SU-DHL-6 (cell line): ENCODE data around the gene GRID1.

ENCODE experiments used
- H2AFZ ChIP-seq: fragments of 200-600 bp; sonication (generic); 2 replicates; pipeline ENCODE4 v1.6.1; 2014; ENCODE audit warnings: low read depth, mild to moderate bottlenecking, moderate library complexity, mixed read lengths, antibody characterized with exemption, low read length; ENCODE audit not compliant: severe bottlenecking
- H3F3A ChIP-seq: fragments of 200-600 bp; shearing (Covaris generic); 2 replicates; pipeline ENCODE4 v1.6.0; 2016; ENCODE audit warnings: antibody characterized with exemption, mild to moderate bottlenecking; ENCODE audit not compliant: insufficient read depth
- H3K27ac ChIP-seq: fragments of 200-600 bp; sonication (generic); 2 replicates; pipeline ENCODE4 v1.5.1; 2016; ENCODE audit warnings: low read depth, mild to moderate bottlenecking, low read length, moderate library complexity, mixed read lengths
- H3K27me3 ChIP-seq: fragments of 200-600 bp; sonication (generic), shearing (Covaris generic); 2 replicates; pipeline ENCODE4 v1.6.0; 2014; ENCODE audit warnings: mild to moderate bottlenecking, low read length
- H3K36me3 ChIP-seq: fragments of 200-600 bp; sonication (generic); 2 replicates; pipeline ENCODE4 v1.6.1; 2014; ENCODE audit warnings: mild to moderate bottlenecking, low read length, mixed read lengths
- H3K4me2 ChIP-seq: fragments of 300-600, 200-600 bp; shearing (Covaris generic), sonication (generic); 2 replicates; pipeline ENCODE4 v1.6.0; 2014; ENCODE audit warnings: low read length, low read depth, mild to moderate bottlenecking; ENCODE audit not compliant: poor library complexity, severe bottlenecking
- H3K4me3 ChIP-seq: fragments of 200-600 bp; sonication (generic); 2 replicates; pipeline ENCODE4 v1.5.1; 2014; ENCODE audit warnings: antibody characterized with exemption, low read length, mild to moderate bottlenecking, mixed read lengths; ENCODE audit not compliant: insufficient read depth, poor library complexity, severe bottlenecking
- H3K79me2 ChIP-seq: fragments of 200-600 bp; sonication (generic); 2 replicates; pipeline ENCODE4 v1.6.1; 2014; ENCODE audit warnings: mild to moderate bottlenecking, low read length, moderate library complexity; ENCODE audit not compliant: insufficient read depth
- H3K9ac ChIP-seq: fragments of 200-600 bp; sonication (generic); 2 replicates; pipeline ENCODE4 v1.7.0; 2014; ENCODE audit warnings: mild to moderate bottlenecking, low read length
- H3K9me2 ChIP-seq: fragments of 200-600 bp; sonication (generic); replicated peaks from 2 replicates; pipeline ENCODE4 v1.6.1; 2014; ENCODE audit warnings: low read length; ENCODE audit not compliant: insufficient read depth
- H3K9me3 ChIP-seq: fragments of 200-600 bp; sonication (generic); 2 replicates; pipeline ENCODE4 v1.6.1; 2014; ENCODE audit warnings: low read length, mixed read lengths; ENCODE audit not compliant: insufficient read depth
- H4K20me1 ChIP-seq: fragments of 200-600 bp; sonication (generic); 2 replicates; pipeline ENCODE4 v1.6.1; 2014; ENCODE audit warnings: low read depth, mild to moderate bottlenecking, antibody characterized with exemption, low read length, moderate library complexity, mixed read lengths
- EZH2phosphoT487 ChIP-seq: fragments of 200-600 bp; sonication (generic), shearing (Covaris generic); conservative IDR thresholded peaks from 2 replicates; pipeline ENCODE4 v1.6.1; 2018; ENCODE audit warnings: mild to moderate bottlenecking, antibody characterized with exemption, low read length, moderate library complexity, mixed read lengths
- TF ChIP-seq, protein P1 (sequence below): fragments of 200-600 bp; sonication (generic); IDR thresholded peaks from one replicate; pipeline ENCODE4 v1.5.1; 2017; ENCODE audit warnings: antibody characterized with exemption, mild to moderate bottlenecking, low read length, moderate library complexity; ENCODE audit not compliant: insufficient read depth, poor library complexity, severe bottlenecking

GRID1 gene

DNA sequence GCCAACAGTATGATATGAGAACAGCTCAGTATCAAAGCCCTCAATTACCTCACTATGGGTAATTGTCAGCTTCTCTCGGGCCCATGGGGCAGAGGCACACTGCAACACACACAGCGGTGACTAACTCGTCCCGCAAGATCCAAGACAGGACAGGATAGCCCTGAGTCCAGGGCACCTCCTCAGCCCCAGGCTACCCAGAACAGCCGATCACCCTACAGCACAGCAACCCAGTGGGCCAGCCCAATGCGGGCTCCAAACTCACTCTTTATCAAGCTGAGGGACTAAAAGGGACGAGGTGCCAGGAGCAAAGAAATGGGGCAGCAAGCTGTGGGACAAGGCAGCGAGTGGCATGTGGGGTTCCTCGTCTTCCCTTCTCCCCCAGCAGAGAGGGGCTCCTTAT lies 765.1 kb downstream of the GRID1 start:
- H3K9ac ChIP-seq = no peak overlapping the region
- no peaks in the 10 kb centered on the region for H3K79me2 ChIP-seq
- H3F3A ChIP-seq = no peaks in the 10 kb centered on the region
- no peak overlapping the region for H3K4me2 ChIP-seq
- no peak overlapping the region for H3K4me3 ChIP-seq
- no peaks in the 10 kb centered on the region for H3K27me3 ChIP-seq
- no peaks in the 10 kb centered on the region for H3K9me3 ChIP-seq
- H3K9me2 ChIP-seq = no peaks in the 10 kb centered on the region
- TF ChIP-seq, protein P1, sequence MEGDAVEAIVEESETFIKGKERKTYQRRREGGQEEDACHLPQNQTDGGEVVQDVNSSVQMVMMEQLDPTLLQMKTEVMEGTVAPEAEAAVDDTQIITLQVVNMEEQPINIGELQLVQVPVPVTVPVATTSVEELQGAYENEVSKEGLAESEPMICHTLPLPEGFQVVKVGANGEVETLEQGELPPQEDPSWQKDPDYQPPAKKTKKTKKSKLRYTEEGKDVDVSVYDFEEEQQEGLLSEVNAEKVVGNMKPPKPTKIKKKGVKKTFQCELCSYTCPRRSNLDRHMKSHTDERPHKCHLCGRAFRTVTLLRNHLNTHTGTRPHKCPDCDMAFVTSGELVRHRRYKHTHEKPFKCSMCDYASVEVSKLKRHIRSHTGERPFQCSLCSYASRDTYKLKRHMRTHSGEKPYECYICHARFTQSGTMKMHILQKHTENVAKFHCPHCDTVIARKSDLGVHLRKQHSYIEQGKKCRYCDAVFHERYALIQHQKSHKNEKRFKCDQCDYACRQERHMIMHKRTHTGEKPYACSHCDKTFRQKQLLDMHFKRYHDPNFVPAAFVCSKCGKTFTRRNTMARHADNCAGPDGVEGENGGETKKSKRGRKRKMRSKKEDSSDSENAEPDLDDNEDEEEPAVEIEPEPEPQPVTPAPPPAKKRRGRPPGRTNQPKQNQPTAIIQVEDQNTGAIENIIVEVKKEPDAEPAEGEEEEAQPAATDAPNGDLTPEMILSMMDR = no peak
- TF ChIP-seq EZH2phosphoT487 = no peak
- no peak overlapping the region for H3K27ac ChIP-seq
- H3K36me3 ChIP-seq = no peaks in the 10 kb centered on the region
- no peak overlapping the region for H2AFZ ChIP-seq
- H4K20me1 ChIP-seq = no peaks in the 10 kb centered on the region

DNA sequence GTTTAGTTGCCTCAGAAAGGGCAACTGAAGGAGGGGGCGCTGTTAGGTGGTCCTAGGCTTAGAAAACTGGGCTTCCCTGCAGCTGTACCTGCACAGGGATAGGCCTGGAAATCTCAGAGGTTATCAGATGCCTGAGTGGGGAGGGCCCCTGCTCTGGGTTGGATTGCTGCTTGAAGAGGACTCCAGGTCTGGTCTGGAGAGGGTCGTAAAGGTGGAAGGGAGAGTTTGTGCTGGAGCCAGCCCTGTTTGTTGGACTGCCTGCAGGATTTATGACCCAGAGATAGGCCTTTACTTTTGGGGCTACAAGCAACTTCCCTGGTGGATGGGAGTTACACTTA lies 765.9 kb downstream of the GRID1 start:
- no peak overlapping the region for H3K27ac ChIP-seq
- H3K36me3 ChIP-seq = no peaks in the 10 kb centered on the region
- H3K27me3 ChIP-seq = no peaks in the 10 kb centered on the region
- no peaks in the 10 kb centered on the region for H3K9me3 ChIP-seq
- H3K79me2 ChIP-seq = no peaks in the 10 kb centered on the region
- no peak overlapping the region for H2AFZ ChIP-seq
- H3F3A ChIP-seq = no peaks in the 10 kb centered on the region
- no peaks in the 10 kb centered on the region for H3K9me2 ChIP-seq
- TF ChIP-seq EZH2phosphoT487 = no peak
- TF ChIP-seq, protein P1 = no peak
- no peak overlapping the region for H3K9ac ChIP-seq
- H3K4me2 ChIP-seq = no peak overlapping the region
- H3K4me3 ChIP-seq = no peak overlapping the region
- no peaks in the 10 kb centered on the region for H4K20me1 ChIP-seq

DNA sequence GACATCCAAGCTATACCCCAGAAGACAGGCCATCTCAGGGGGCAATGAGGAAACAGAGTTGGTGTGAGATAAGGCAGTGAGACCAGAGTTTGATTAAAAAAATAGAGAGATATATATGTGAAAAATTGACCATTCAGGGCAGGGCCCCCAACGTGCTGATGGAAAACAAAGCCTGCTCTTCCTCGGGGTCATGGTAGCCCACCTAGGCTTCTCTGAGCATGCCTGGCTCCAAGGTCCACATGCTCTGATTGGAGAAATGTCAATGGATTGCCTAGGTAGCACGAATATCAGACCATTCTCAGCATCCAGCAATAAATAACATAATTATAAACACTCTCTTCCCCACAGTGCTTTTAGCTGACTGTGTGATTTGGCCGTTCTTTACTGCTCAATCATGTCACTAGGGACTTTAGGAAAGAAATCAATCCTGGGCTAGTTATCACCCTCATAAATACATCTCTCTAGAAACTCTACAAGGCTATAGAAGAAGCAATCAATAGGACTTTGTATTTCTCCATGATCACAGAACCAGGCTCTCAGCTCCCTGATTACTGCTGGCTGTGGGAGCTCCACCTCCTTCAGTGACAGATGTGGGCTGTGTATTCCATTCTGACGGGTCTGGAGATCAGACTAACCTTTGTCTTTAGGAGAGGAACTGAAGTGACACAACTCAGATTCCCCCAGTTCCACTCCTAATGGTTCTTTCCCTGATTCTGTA lies 766.4 kb downstream of the GRID1 start:
- no peak overlapping the region for H3K9ac ChIP-seq
- no peak for TF ChIP-seq EZH2phosphoT487
- TF ChIP-seq, protein P1 = no peak
- H3K4me2 ChIP-seq = no peak overlapping the region
- H3K9me3 ChIP-seq = no peaks in the 10 kb centered on the region
- no peaks in the 10 kb centered on the region for H3F3A ChIP-seq
- H3K9me2 ChIP-seq = no peaks in the 10 kb centered on the region
- H3K4me3 ChIP-seq = no peak overlapping the region
- no peak overlapping the region for H3K27ac ChIP-seq
- H2AFZ ChIP-seq = no peak overlapping the region
- H3K27me3 ChIP-seq = no peaks in the 10 kb centered on the region
- H3K79me2 ChIP-seq = no peaks in the 10 kb centered on the region
- no peaks in the 10 kb centered on the region for H3K36me3 ChIP-seq
- H4K20me1 ChIP-seq = no peaks in the 10 kb centered on the region
